Stimulated activated CD4-positive, alpha-beta T cell treated with anti-CD3 and anti-CD28 coated beads, Interleukin-2, amount 100 ng/mL, for 4 hours (primary cell): Measurements from ENCODE around the gene TCF12.

ENCODE experiments used
- DNase-seq: peaks from one replicate; pipeline ENCODE4 v3.0.0-alpha.2; 2020; ENCODE audit warnings: low read depth

TCF12 gene

GRCh38 chr15:57018151-57018550 is 99.7 kb downstream of the TCF12 start:
- no peak for DNase-seq

- no peak for DNase-seq
These were observed 101.2 kb downstream of the TCF12 start for GRCh38 chr15:57019496-57020160.

- DNase-seq: no peak
These were observed 107.0 kb downstream of the TCF12 start for GRCh38 chr15:57025264-57025926.

- DNase-seq: no peak
These were observed 107.7 kb downstream of the TCF12 start for GRCh38 chr15:57026016-57026592.

GRCh38 chr15:57027596-57027995 is 109.2 kb downstream of the TCF12 start:
- no peak for DNase-seq

- DNase-seq: no peak
These were observed 109.7 kb downstream of the TCF12 start for GRCh38 chr15:57028176-57028575.

- DNase-seq: no peak
These were observed 111.6 kb downstream of the TCF12 start for GRCh38 chr15:57030011-57030410.

GRCh38 chr15:57031082-57031481 is 112.6 kb downstream of the TCF12 start:
- DNase-seq: no peak

- no peak for DNase-seq
These were observed 113.2 kb downstream of the TCF12 start for GRCh38 chr15:57031605-57032004.

- no peak for DNase-seq
These were observed 113.9 kb downstream of the TCF12 start for GRCh38 chr15:57032338-57032737.

GRCh38 chr15:57033715-57034439 is 115.4 kb downstream of the TCF12 start:
- DNase-seq: no peak

- no peak for DNase-seq
These were observed 116.2 kb downstream of the TCF12 start for GRCh38 chr15:57034613-57035012.

- no peak for DNase-seq
These were observed 117.2 kb downstream of the TCF12 start for GRCh38 chr15:57035664-57036063.

GRCh38 chr15:57036352-57036751 is 117.9 kb downstream of the TCF12 start:
- no peak for DNase-seq

GRCh38 chr15:57037548-57037947 is 119.1 kb downstream of the TCF12 start:
- DNase-seq: no peak

GRCh38 chr15:57038040-57038439 is 119.6 kb downstream of the TCF12 start:
- no peak for DNase-seq

GRCh38 chr15:57038496-57038895 is 120.1 kb downstream of the TCF12 start:
- DNase-seq: no peak

- no peak for DNase-seq
These were observed 123.0 kb downstream of the TCF12 start for GRCh38 chr15:57041416-57041815.

- DNase-seq: no peak
These were observed 125.7 kb downstream of the TCF12 start for GRCh38 chr15:57044072-57044702.

GRCh38 chr15:57044970-57045369 is 126.5 kb downstream of the TCF12 start:
- no peak for DNase-seq

- no peak for DNase-seq
These were observed 127.4 kb downstream of the TCF12 start for GRCh38 chr15:57045741-57046382.
